ENCODE measurements around the gene PTGFRN.

PTGFRN gene

GRCh38 chr1:116994411-116994810 lies 84.7 kb downstream of the PTGFRN start:
- Histone ChIP-seq H3K36me3 (replicated peaks; ENCODE audit: low read depth, low read length) (no peaks in the 10 kb centered on the region), H3K79me2 (ENCODE audit: low read length) (no peaks in the 10 kb centered on the region), H3K9ac (ENCODE audit: low read length) (no peak overlapping the region), H3K27ac (ENCODE audit: low read length) (no peak overlapping the region), H3K4me3 (ENCODE audit: low read length) (no peak overlapping the region), H2AFZ (ENCODE audit: low read depth, low read length) (no peak overlapping the region), H3K9me3 (ENCODE audit: insufficient read depth, low read length) (no peaks in the 10 kb centered on the region), H3K27me3 (ENCODE audit: low read depth, low read length) (no peaks in the 10 kb centered on the region), H3K4me2 (ENCODE audit: low read length) (no peak overlapping the region), H4K20me1 (ENCODE audit: insufficient read depth, low read length) (no peaks in the 10 kb centered on the region), H3K4me1 (ENCODE audit: low read length) (no peaks in the 10 kb centered on the region)
- TF ChIP-seq EZH2phosphoT487 (IDR thresholded peaks at IDR 0.05; ENCODE audit: low read depth), result no peak
- no peak for TF ChIP-seq CTCF (IDR thresholded peaks at IDR 0.05; ENCODE audit: low read depth, low read length)

GRCh38 chr1:116997066-116997465 lies 87.3 kb downstream of the PTGFRN start:
- H2AFZ ChIP-seq (ENCODE audit: low read depth, low read length), result no peak overlapping the region
- H3K79me2 ChIP-seq (ENCODE audit: low read length), result no peaks in the 10 kb centered on the region
- no peak overlapping the region for H3K27ac ChIP-seq (ENCODE audit: low read length)
- H3K4me2 ChIP-seq (ENCODE audit: low read length), result no peak overlapping the region
- no peaks in the 10 kb centered on the region for H4K20me1 ChIP-seq (ENCODE audit: insufficient read depth, low read length)
- TF ChIP-seq CTCF (IDR thresholded peaks at IDR 0.05; ENCODE audit: low read depth, low read length), result no peak
- TF ChIP-seq EZH2phosphoT487 (IDR thresholded peaks at IDR 0.05; ENCODE audit: low read depth), result no peak
- no peak overlapping the region for H3K4me3 ChIP-seq (ENCODE audit: low read length)
- no peaks in the 10 kb centered on the region for H3K36me3 ChIP-seq (replicated peaks; ENCODE audit: low read depth, low read length)
- H3K27me3 ChIP-seq (ENCODE audit: low read depth, low read length), result no peaks in the 10 kb centered on the region
- no peaks in the 10 kb centered on the region for H3K9me3 ChIP-seq (ENCODE audit: insufficient read depth, low read length)
- H3K4me1 ChIP-seq (ENCODE audit: low read length), result peaks cover 15% of the 10 kb centered on the region
- H3K9ac ChIP-seq (ENCODE audit: low read length), result no peak overlapping the region

GRCh38 chr1:116997636-116998035 lies 87.9 kb downstream of the PTGFRN start:
- Histone ChIP-seq H3K4me1 (ENCODE audit: low read length) (peaks cover 19% of the 10 kb centered on the region), H3K27ac (ENCODE audit: low read length) (no peak overlapping the region), H3K4me2 (ENCODE audit: low read length) (no peak overlapping the region), H3K79me2 (ENCODE audit: low read length) (no peaks in the 10 kb centered on the region), H3K4me3 (ENCODE audit: low read length) (no peak overlapping the region), H3K27me3 (ENCODE audit: low read depth, low read length) (no peaks in the 10 kb centered on the region), H3K9ac (ENCODE audit: low read length) (no peak overlapping the region), H2AFZ (ENCODE audit: low read depth, low read length) (no peak overlapping the region), H3K36me3 (replicated peaks; ENCODE audit: low read depth, low read length) (no peaks in the 10 kb centered on the region), H3K9me3 (ENCODE audit: insufficient read depth, low read length) (no peaks in the 10 kb centered on the region), H4K20me1 (ENCODE audit: insufficient read depth, low read length) (no peaks in the 10 kb centered on the region)
- TF ChIP-seq CTCF (IDR thresholded peaks at IDR 0.05; ENCODE audit: low read depth, low read length), result no peak
- TF ChIP-seq EZH2phosphoT487 (IDR thresholded peaks at IDR 0.05; ENCODE audit: low read depth), result no peak

GRCh38 chr1:116999596-116999995 lies 89.9 kb downstream of the PTGFRN start:
- Histone ChIP-seq H3K27ac (ENCODE audit: low read length) (no peak overlapping the region), H3K4me2 (ENCODE audit: low read length) (no peak overlapping the region), H3K36me3 (replicated peaks; ENCODE audit: low read depth, low read length) (no peaks in the 10 kb centered on the region), H3K9me3 (ENCODE audit: insufficient read depth, low read length) (no peaks in the 10 kb centered on the region), H3K79me2 (ENCODE audit: low read length) (no peaks in the 10 kb centered on the region), H2AFZ (ENCODE audit: low read depth, low read length) (no peak overlapping the region), H3K9ac (ENCODE audit: low read length) (no peak overlapping the region), H3K4me1 (ENCODE audit: low read length) (peaks cover 31% of the 10 kb centered on the region), H4K20me1 (ENCODE audit: insufficient read depth, low read length) (no peaks in the 10 kb centered on the region), H3K4me3 (ENCODE audit: low read length) (no peak overlapping the region), H3K27me3 (ENCODE audit: low read depth, low read length) (no peaks in the 10 kb centered on the region)
- TF ChIP-seq EZH2phosphoT487 (IDR thresholded peaks at IDR 0.05; ENCODE audit: low read depth) (no peak), CTCF (IDR thresholded peaks at IDR 0.05; ENCODE audit: low read depth, low read length) (no peak)
